IMR-90 (cell line): Measurements from ENCODE around the gene SLC17A8. TPM values are rescaled to one million over a fixed set of nuclear protein-coding genes. Genes with fewer than 3 reads are reported as not detected.

Source experiments
- ATAC-seq: fragments of 200-7000 bp; cut with Tn5 transposase; 2 replicates; pipeline ENCODE4 v1.9.1; 2020; ENCODE audit warnings: low read depth, mild to moderate bottlenecking, moderate library complexity
- BruUV-seq: library from RNA; stranded (reverse); fragments of 400-500 nt; replicated peaks from 2 replicates; lab custom pipeline; 2021; lab: Mats Ljungman, UMichigan
- CTCF ChIA-PET: fragments of 300-600 bp; formaldehyde crosslinking; extraction: SDS; loops from one replicate; lab custom pipeline; 2021; ENCODE audit warnings: antibody characterized with exemption; lab: Yijun Ruan, JAX
- POLR2A ChIA-PET: fragments of 300-600 bp; sonication (Branson Sonifier 250); formaldehyde crosslinking; loops from one replicate; lab custom pipeline; 2022; ENCODE audit warnings: antibody characterized with exemption; ENCODE audit not compliant: unreplicated experiment; lab: Charles Lee
- DNase-seq: peaks from one replicate; pipeline ENCODE4 v3.0.0; 2013
- H2AFZ ChIP-seq: replicated peaks from 2 replicates; pipeline ENCODE3; 2013; ENCODE audit warnings: low read length, mild to moderate bottlenecking; ENCODE audit not compliant: poor library complexity
- H2AK5ac ChIP-seq: 2 replicates; pipeline ENCODE4 v1.6.1; 2013; ENCODE audit warnings: low read depth, low read length, inconsistent platforms
- H2AK9ac ChIP-seq: replicated peaks from 2 replicates; pipeline ENCODE3; 2013; ENCODE audit warnings: mild to moderate bottlenecking, low read depth, low read length, moderate library complexity; ENCODE audit not compliant: poor library complexity
- H2BK120ac ChIP-seq: 2 replicates; pipeline ENCODE4 v1.6.1; 2013; ENCODE audit warnings: low read depth, low read length, inconsistent platforms
- H2BK15ac ChIP-seq: 3 replicates; pipeline ENCODE4 v1.6.1; 2013; ENCODE audit warnings: low read depth, low read length, inconsistent platforms
- H2BK20ac ChIP-seq: 2 replicates; pipeline ENCODE4 v1.6.1; 2013; ENCODE audit warnings: low read depth, mild to moderate bottlenecking, inconsistent platforms, low read length, moderate library complexity
- H2BK5ac ChIP-seq: 2 replicates; pipeline ENCODE4 v1.6.1; 2013; ENCODE audit warnings: mild to moderate bottlenecking, low read depth, low read length, inconsistent platforms; ENCODE audit not compliant: poor library complexity, severe bottlenecking
- H3K14ac ChIP-seq: replicated peaks from 2 replicates; pipeline ENCODE4 v1.6.1; 2013; ENCODE audit warnings: low read depth, low read length, inconsistent platforms
- H3K18ac ChIP-seq: 2 replicates; pipeline ENCODE4 v1.6.1; 2013; ENCODE audit warnings: low read depth, low read length, control low read depth
- H3K23ac ChIP-seq: 2 replicates; pipeline ENCODE4 v1.6.1; 2013; ENCODE audit warnings: low read depth, low read length, inconsistent platforms
- H3K27ac ChIP-seq: 2 replicates; pipeline ENCODE4 v1.5.1; 2013; ENCODE audit warnings: mild to moderate bottlenecking, control low read depth, low read length; ENCODE audit not compliant: insufficient read depth
- H3K27me3 ChIP-seq: 2 replicates; pipeline ENCODE4 v1.6.1; 2013; ENCODE audit warnings: low read length; ENCODE audit not compliant: control insufficient read depth, insufficient read depth
- H3K36me3 ChIP-seq: 2 replicates; pipeline ENCODE4 v1.6.1; 2013; ENCODE audit warnings: low read length, mixed read lengths; ENCODE audit not compliant: control insufficient read depth, insufficient read depth
- H3K4ac ChIP-seq: 2 replicates; pipeline ENCODE4 v1.6.1; 2013; ENCODE audit warnings: low read depth, low read length, inconsistent platforms
- H3K4me1 ChIP-seq: 2 replicates; pipeline ENCODE4 v1.6.1; 2013; ENCODE audit warnings: low read length, mixed read lengths; ENCODE audit not compliant: control insufficient read depth, insufficient read depth
- H3K4me2 ChIP-seq: 2 replicates; pipeline ENCODE4 v1.6.1; 2013; ENCODE audit warnings: low read depth, mild to moderate bottlenecking, control low read depth, low read length, moderate library complexity
- H3K4me3 ChIP-seq: 2 replicates; pipeline ENCODE4 v1.5.1; 2013; ENCODE audit warnings: low read depth, mild to moderate bottlenecking, control low read depth, low read length, moderate library complexity; ENCODE audit not compliant: insufficient read depth
- H3K56ac ChIP-seq: 2 replicates; pipeline ENCODE4 v1.6.1; 2013; ENCODE audit warnings: low read length, inconsistent platforms; ENCODE audit not compliant: insufficient read depth; ENCODE audit errors: extremely low read depth
- H3K79me1 ChIP-seq, 2 experiments: 2 replicates each; pipeline ENCODE4 v1.6.1; 2013; ENCODE audit warnings: low read length in 2 of 2, inconsistent platforms in 1 of 2, low read depth in 1 of 2
- H3K9ac ChIP-seq: 2 replicates; pipeline ENCODE4 v1.6.1; 2013; ENCODE audit warnings: low read depth, low read length, control low read depth
- H3K9me1 ChIP-seq: 2 replicates; pipeline ENCODE4 v1.6.1; 2013; ENCODE audit warnings: low read length, inconsistent platforms; ENCODE audit not compliant: insufficient read depth
- H3K9me3 ChIP-seq: 2 replicates; pipeline ENCODE4 v1.6.1; 2013; ENCODE audit warnings: low read length; ENCODE audit not compliant: control insufficient read depth, insufficient read depth
- H4K20me1 ChIP-seq: 2 replicates; pipeline ENCODE4 v1.6.1; 2013; ENCODE audit warnings: low read length, inconsistent platforms; ENCODE audit not compliant: insufficient read depth
- H4K5ac ChIP-seq: 2 replicates; pipeline ENCODE4 v1.6.1; 2013; ENCODE audit warnings: mild to moderate bottlenecking, low read depth, low read length, control low read depth
- H4K8ac ChIP-seq, 2 experiments: 2 replicates each; pipeline ENCODE4 v1.6.1; 2013; ENCODE audit warnings: low read depth in 2 of 2, low read length in 2 of 2, control low read depth in 1 of 2, inconsistent platforms in 1 of 2
- H4K91ac ChIP-seq: 2 replicates; pipeline ENCODE4 v1.6.1; 2013; ENCODE audit warnings: low read depth, low read length, inconsistent platforms; ENCODE audit not compliant: insufficient read depth
- BHLHE40 ChIP-seq: fragments of 150-350 bp; IDR thresholded peaks from 2 replicates; pipeline ENCODE4 v1.6.1; 2016; ENCODE audit warnings: mild to moderate bottlenecking, low read depth, low read length
- CEBPB ChIP-seq: IDR thresholded peaks from 2 replicates; pipeline ENCODE4 v1.6.1; 2012; ENCODE audit warnings: low read depth, low read length, improper control_type of control experiment
- CHD1 ChIP-seq: IDR thresholded peaks from 2 replicates; pipeline ENCODE4 v1.6.1; 2012; ENCODE audit warnings: low read depth, low read length, improper control_type of control experiment
- FOS ChIP-seq: fragments of 150-350 bp; IDR thresholded peaks from 2 replicates; pipeline ENCODE4 v1.6.1; 2016; ENCODE audit warnings: low read depth, low read length
- MAFK ChIP-seq: IDR thresholded peaks from 2 replicates; pipeline ENCODE4 v1.6.1; 2012; ENCODE audit warnings: low read depth, low read length, improper control_type of control experiment
- MAZ ChIP-seq: IDR thresholded peaks from 2 replicates; pipeline ENCODE4 v1.6.1; 2012; ENCODE audit warnings: low read depth, mild to moderate bottlenecking, low read length, improper control_type of control experiment, moderate library complexity, borderline replicate concordance
- MXI1 ChIP-seq: IDR thresholded peaks from 2 replicates; pipeline ENCODE4 v1.6.1; 2012; ENCODE audit warnings: low read depth, mild to moderate bottlenecking, low read length, moderate library complexity, borderline replicate concordance
- NFE2L2 ChIP-seq: fragments of 150-350 bp; IDR thresholded peaks from 2 replicates; pipeline ENCODE4 v1.6.1; 2016; ENCODE audit warnings: low read depth, mild to moderate bottlenecking, low read length
- POLR2A ChIP-seq: IDR thresholded peaks from 2 replicates; pipeline ENCODE4 v1.6.1; 2012; ENCODE audit warnings: mild to moderate bottlenecking, low read depth, low read length
- RAD21 ChIP-seq: IDR thresholded peaks from 2 replicates; pipeline ENCODE4 v1.6.1; 2012; ENCODE audit warnings: low read length, improper control_type of control experiment
- RCOR1 ChIP-seq: IDR thresholded peaks from 2 replicates; pipeline ENCODE4 v1.6.1; 2012; ENCODE audit warnings: mild to moderate bottlenecking, low read length, improper control_type of control experiment; ENCODE audit not compliant: insufficient replicate concordance
- RFX5 ChIP-seq: IDR thresholded peaks from 2 replicates; pipeline ENCODE4 v1.8.0; 2012; ENCODE audit warnings: low read depth, mild to moderate bottlenecking, low read length, moderate library complexity
- SMC3 ChIP-seq: fragments of 150-350 bp; IDR thresholded peaks from 2 replicates; pipeline ENCODE4 v1.6.1; 2016; ENCODE audit warnings: low read depth, mild to moderate bottlenecking, antibody characterized with exemption, low read length, moderate library complexity
- WGBS, 2 experiments: methylation state at CpG; one replicate each; pipeline versions ENCODE4 v1.1.5 to v1.1.7; 2013; ENCODE audit warnings: missing lambda C conversion rate in 2 of 2; ENCODE audit not compliant: insufficient read length in 1 of 2; ENCODE audit errors: extremely low coverage in 2 of 2; 5-methylcytosine and 5-hydroxymethylcytosine counted together
- dilution Hi-C: fragments of 300-500 bp; cut with HindIII; formaldehyde crosslinking; loops from one replicate; pipeline ENCODE4 v1.14.3; 2018; ENCODE audit warnings: low sequenced_read_pairs; ENCODE audit not compliant: unreplicated experiment
- in situ Hi-C: fragments of 300-500 bp; cut with MboI; formaldehyde crosslinking; loops from 3 replicates; pipeline ENCODE4 v1.14.3; 2019; ENCODE audit warnings: low sequenced_read_pairs, inconsistent platforms, mixed read lengths
- intact Hi-C: fragments of 100-400 bp; cut with micrococcal nuclease; formaldehyde crosslinking; loops from 2 replicates; pipeline ENCODE4 v1.10.0; 2022
- polyA plus RNA-seq, 3 experiments: library from polyadenylated mRNA; depleted of rRNA; stranded (reverse); fragments of >200 nt; gene quantifications; 2 replicates each; pipeline ENCODE4 v1.2.3, GENCODE V29; 2012; ENCODE audit warnings: low replicate concordance in 1 of 3
- total RNA-seq: library from RNA; depleted of rRNA; stranded (reverse); fragments of >200 nt; gene quantifications from 2 replicates; pipeline ENCODE4 v1.2.3, GENCODE V29; 2012
- TF ChIP-seq, protein P1 (sequence below): conservative IDR thresholded peaks from 2 replicates; pipeline ENCODE4 v1.5.1; 2012; ENCODE audit warnings: mild to moderate bottlenecking, low read depth, low read length, improper control_type of control experiment
- TF ChIP-seq, protein P2 (sequence below): fragments of 150-350 bp; IDR thresholded peaks from 2 replicates; pipeline ENCODE4 v1.6.1; 2017; ENCODE audit warnings: mild to moderate bottlenecking, antibody characterized with exemption, low read length, low read depth
- TF ChIP-seq, protein P3 (sequence below): fragments of 150-350 bp; IDR thresholded peaks from 2 replicates; pipeline ENCODE4 v1.6.1; 2016; ENCODE audit warnings: low read depth, mild to moderate bottlenecking, low read length, moderate library complexity, borderline replicate concordance

The SLC17A8 gene
- total and polyA plus RNA-seq, 2 of the 4 experiments (the other 2 are of a cell fraction): not detected

DNA sequence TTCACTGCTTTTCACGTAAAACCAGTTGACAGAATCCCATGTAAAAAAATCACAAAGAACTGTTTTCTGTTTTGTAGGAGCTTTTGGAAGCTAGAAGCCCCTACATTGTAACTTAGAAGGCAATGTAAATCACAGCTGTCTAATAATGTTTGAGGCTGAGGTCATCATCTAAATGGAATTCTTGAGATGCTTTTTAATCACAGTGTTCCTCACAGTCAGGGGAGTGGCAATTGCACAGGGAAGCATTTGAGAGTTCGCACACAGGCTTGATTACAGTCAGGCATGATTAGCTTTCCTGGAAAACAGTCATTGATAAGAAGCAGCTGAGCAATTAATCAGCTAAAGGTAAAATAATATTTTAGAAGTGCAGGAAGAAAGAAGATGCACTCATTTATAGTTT is 2.9 kb downstream of the SLC17A8 start:
- Histone ChIP-seq H3K36me3 (no peaks in the 10 kb centered on the region), H2BK15ac (no peak overlapping the region), H2AFZ (no peak overlapping the region), H2AK5ac (no peak overlapping the region), H3K9me1 (no peaks in the 10 kb centered on the region), H2BK20ac (no peak overlapping the region), H4K5ac (no peak overlapping the region), H2AK9ac (no peak overlapping the region), H3K27me3 (peaks cover 18% of the 10 kb centered on the region), H4K8ac (no peak overlapping the region), H3K23ac (no peak overlapping the region), H4K20me1 (no peaks in the 10 kb centered on the region), H3K4ac (no peak overlapping the region), H3K27ac (no peak overlapping the region), H3K14ac (no peak overlapping the region), H3K79me1 (no peaks in the 10 kb centered on the region), H2BK5ac (no peak overlapping the region), H3K56ac (no peak overlapping the region), H3K18ac (no peak overlapping the region), H3K4me2 (no peak overlapping the region), H2BK120ac (no peak overlapping the region), H3K4me3 (no peak overlapping the region), H3K4me1 (no peaks in the 10 kb centered on the region; the same call in 1 of the 2 replicates), H3K9ac (no peak overlapping the region), H3K9me3 (no peaks in the 10 kb centered on the region), H4K91ac (no peak overlapping the region)
- dilution Hi-C loops (no loop called here), in situ Hi-C loops (loop anchor here (25.0 kb wide), 1 partner anchor 177 kb away; no protein-coding TSS in a partner anchor), intact Hi-C loops (no loop called here)
- no TSS peak for BruUV-seq
- no CpG with 5 or more reads among the region's 2 CpGs for WGBS, 2 experiments
- TF ChIP-seq MAFK: no peak
- no peak for TF ChIP-seq BHLHE40
- no peak for TF ChIP-seq NFE2L2
- TF ChIP-seq RCOR1: no peak
- TF ChIP-seq CEBPB: no peak
- no peak for TF ChIP-seq FOS
- no peak for TF ChIP-seq CHD1
- TF ChIP-seq MXI1: no peak
- TF ChIP-seq, protein P1, sequence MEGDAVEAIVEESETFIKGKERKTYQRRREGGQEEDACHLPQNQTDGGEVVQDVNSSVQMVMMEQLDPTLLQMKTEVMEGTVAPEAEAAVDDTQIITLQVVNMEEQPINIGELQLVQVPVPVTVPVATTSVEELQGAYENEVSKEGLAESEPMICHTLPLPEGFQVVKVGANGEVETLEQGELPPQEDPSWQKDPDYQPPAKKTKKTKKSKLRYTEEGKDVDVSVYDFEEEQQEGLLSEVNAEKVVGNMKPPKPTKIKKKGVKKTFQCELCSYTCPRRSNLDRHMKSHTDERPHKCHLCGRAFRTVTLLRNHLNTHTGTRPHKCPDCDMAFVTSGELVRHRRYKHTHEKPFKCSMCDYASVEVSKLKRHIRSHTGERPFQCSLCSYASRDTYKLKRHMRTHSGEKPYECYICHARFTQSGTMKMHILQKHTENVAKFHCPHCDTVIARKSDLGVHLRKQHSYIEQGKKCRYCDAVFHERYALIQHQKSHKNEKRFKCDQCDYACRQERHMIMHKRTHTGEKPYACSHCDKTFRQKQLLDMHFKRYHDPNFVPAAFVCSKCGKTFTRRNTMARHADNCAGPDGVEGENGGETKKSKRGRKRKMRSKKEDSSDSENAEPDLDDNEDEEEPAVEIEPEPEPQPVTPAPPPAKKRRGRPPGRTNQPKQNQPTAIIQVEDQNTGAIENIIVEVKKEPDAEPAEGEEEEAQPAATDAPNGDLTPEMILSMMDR: no peak
- TF ChIP-seq MAZ: no peak
- no peak for TF ChIP-seq POLR2A
- TF ChIP-seq RAD21: no peak
- TF ChIP-seq, protein P2, sequence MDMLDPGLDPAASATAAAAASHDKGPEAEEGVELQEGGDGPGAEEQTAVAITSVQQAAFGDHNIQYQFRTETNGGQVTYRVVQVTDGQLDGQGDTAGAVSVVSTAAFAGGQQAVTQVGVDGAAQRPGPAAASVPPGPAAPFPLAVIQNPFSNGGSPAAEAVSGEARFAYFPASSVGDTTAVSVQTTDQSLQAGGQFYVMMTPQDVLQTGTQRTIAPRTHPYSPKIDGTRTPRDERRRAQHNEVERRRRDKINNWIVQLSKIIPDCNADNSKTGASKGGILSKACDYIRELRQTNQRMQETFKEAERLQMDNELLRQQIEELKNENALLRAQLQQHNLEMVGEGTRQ: no peak
- no peak for TF ChIP-seq RFX5
- TF ChIP-seq SMC3: no peak
- TF ChIP-seq, protein P3, sequence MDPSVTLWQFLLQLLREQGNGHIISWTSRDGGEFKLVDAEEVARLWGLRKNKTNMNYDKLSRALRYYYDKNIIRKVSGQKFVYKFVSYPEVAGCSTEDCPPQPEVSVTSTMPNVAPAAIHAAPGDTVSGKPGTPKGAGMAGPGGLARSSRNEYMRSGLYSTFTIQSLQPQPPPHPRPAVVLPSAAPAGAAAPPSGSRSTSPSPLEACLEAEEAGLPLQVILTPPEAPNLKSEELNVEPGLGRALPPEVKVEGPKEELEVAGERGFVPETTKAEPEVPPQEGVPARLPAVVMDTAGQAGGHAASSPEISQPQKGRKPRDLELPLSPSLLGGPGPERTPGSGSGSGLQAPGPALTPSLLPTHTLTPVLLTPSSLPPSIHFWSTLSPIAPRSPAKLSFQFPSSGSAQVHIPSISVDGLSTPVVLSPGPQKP: no peak
- peak; percentile 9 for DNase-seq
- ATAC-seq: peak; percentile 72
- ChIA-PET CTCF (interaction anchor here (1.2 kb wide), 1 partner anchor 12 kb away, joined by 3 read pairs; no protein-coding TSS in a partner anchor), POLR2A (no interaction called here)
